ENCODE data around the gene GTF2H3.

Gene GTF2H3

GRCh38 chr12:123655420-123655819 is 21.8 kb downstream of the GTF2H3 start:
- no CpG with 5 or more reads among the region's 5 CpGs for WGBS (ENCODE audit: extremely low coverage, insufficient coverage, insufficient read length)

GRCh38 chr12:123656392-123656791 is 22.8 kb downstream of the GTF2H3 start:
- no peaks in the 10 kb centered on the region for H3K79me1 ChIP-seq (ENCODE audit: low read length)
- no peak overlapping the region for H3K4ac ChIP-seq (ENCODE audit: low read depth, low read length)
- no peak overlapping the region for H3K18ac ChIP-seq (ENCODE audit: low read length)
- H3K27me3 ChIP-seq (ENCODE audit: insufficient read depth, low read length): no peaks in the 10 kb centered on the region
- H3K9ac ChIP-seq (ENCODE audit: low read length): no peak overlapping the region
- no peak overlapping the region for H2AK5ac ChIP-seq (ENCODE audit: low read length)
- no peak overlapping the region for H3K4me3 ChIP-seq (ENCODE audit: low read depth, low read length)
- no peak overlapping the region for H3K14ac ChIP-seq (ENCODE audit: low read length)
- peaks cover 13 to 15% of the 10 kb centered on the region in 2 experiments for H3K36me3 ChIP-seq (ENCODE audit: control insufficient read depth in 1 of 2, insufficient read depth in 2 of 2, low read length in 2 of 2)
- no peak overlapping the region for H3K23ac ChIP-seq (ENCODE audit: low read length)
- WGBS (ENCODE audit: extremely low coverage, insufficient coverage, insufficient read length): no CpG with 5 or more reads among the region's 4 CpGs
- no peak overlapping the region for H4K8ac ChIP-seq (ENCODE audit: low read depth, low read length)
- H2BK120ac ChIP-seq (ENCODE audit: insufficient read depth, low read length, poor library complexity): no peak overlapping the region
- no peak overlapping the region for H2BK5ac ChIP-seq (ENCODE audit: low read depth, low read length, poor library complexity)
- no peak overlapping the region for H3K4me2 ChIP-seq (ENCODE audit: low read length)
- no peak overlapping the region for H4K91ac ChIP-seq (ENCODE audit: low read depth, low read length)
- DNase-seq: no peak
- no peaks in the 10 kb centered on the region for H3K9me3 ChIP-seq (ENCODE audit: insufficient read depth, low read depth, low read length)
- H3K27ac ChIP-seq (ENCODE audit: low read depth, low read length): no peak overlapping the region
- H2AFZ ChIP-seq (ENCODE audit: insufficient read depth, low read length, poor library complexity): no peak overlapping the region
- no peaks in the 10 kb centered on the region for H3K79me2 ChIP-seq (ENCODE audit: control insufficient read depth, insufficient read depth, low read length, poor library complexity)
- H2BK12ac ChIP-seq (ENCODE audit: low read length): no peak overlapping the region
- H3K4me1 ChIP-seq (ENCODE audit: control insufficient read depth in 1 of 2, insufficient read depth in 2 of 2, low read length in 2 of 2): no peaks in the 10 kb centered on the region
- H4K12ac ChIP-seq (ENCODE audit: low read depth, low read length): no peak overlapping the region

More at GRCh38 chr12:123655420-123655819, 21.8 kb downstream of the GTF2H3 start:
- H3K79me2 ChIP-seq (ENCODE audit: control insufficient read depth, insufficient read depth, low read length, poor library complexity): no peaks in the 10 kb centered on the region
- no peak overlapping the region for H4K91ac ChIP-seq (ENCODE audit: low read depth, low read length)
- no peak overlapping the region for H3K27ac ChIP-seq (ENCODE audit: low read depth, low read length)
- H2BK120ac ChIP-seq (ENCODE audit: insufficient read depth, low read length, poor library complexity): no peak overlapping the region
- no peak overlapping the region for H3K14ac ChIP-seq (ENCODE audit: low read length)
- H3K27me3 ChIP-seq (ENCODE audit: insufficient read depth, low read length): no peaks in the 10 kb centered on the region
- H3K9me3 ChIP-seq (ENCODE audit: insufficient read depth, low read depth, low read length): no peaks in the 10 kb centered on the region
- H3K79me1 ChIP-seq (ENCODE audit: low read length): no peaks in the 10 kb centered on the region
- peaks cover 17 to 18% of the 10 kb centered on the region in 2 experiments for H3K36me3 ChIP-seq (ENCODE audit: control insufficient read depth in 1 of 2, insufficient read depth in 2 of 2, low read length in 2 of 2)
- no peak overlapping the region for H3K18ac ChIP-seq (ENCODE audit: low read length)
- H4K8ac ChIP-seq (ENCODE audit: low read depth, low read length): no peak overlapping the region
- H2BK12ac ChIP-seq (ENCODE audit: low read length): no peak overlapping the region
- no peak overlapping the region for H4K12ac ChIP-seq (ENCODE audit: low read depth, low read length)
- no peaks in the 10 kb centered on the region for H3K4me1 ChIP-seq (ENCODE audit: control insufficient read depth in 1 of 2, insufficient read depth in 2 of 2, low read length in 2 of 2)
- no peak overlapping the region for H2AFZ ChIP-seq (ENCODE audit: insufficient read depth, low read length, poor library complexity)
- no peak overlapping the region for H3K4me3 ChIP-seq (ENCODE audit: low read depth, low read length)
- no peak overlapping the region for H3K23ac ChIP-seq (ENCODE audit: low read length)
- H2AK5ac ChIP-seq (ENCODE audit: low read length): no peak overlapping the region
- H3K9ac ChIP-seq (ENCODE audit: low read length): peak overlapping the region; percentile 68
- H3K4me2 ChIP-seq (ENCODE audit: low read length): no peak overlapping the region
- no peak overlapping the region for H2BK5ac ChIP-seq (ENCODE audit: low read depth, low read length, poor library complexity)
- no peak overlapping the region for H3K4ac ChIP-seq (ENCODE audit: low read depth, low read length)
- DNase-seq: no peak

DNA sequence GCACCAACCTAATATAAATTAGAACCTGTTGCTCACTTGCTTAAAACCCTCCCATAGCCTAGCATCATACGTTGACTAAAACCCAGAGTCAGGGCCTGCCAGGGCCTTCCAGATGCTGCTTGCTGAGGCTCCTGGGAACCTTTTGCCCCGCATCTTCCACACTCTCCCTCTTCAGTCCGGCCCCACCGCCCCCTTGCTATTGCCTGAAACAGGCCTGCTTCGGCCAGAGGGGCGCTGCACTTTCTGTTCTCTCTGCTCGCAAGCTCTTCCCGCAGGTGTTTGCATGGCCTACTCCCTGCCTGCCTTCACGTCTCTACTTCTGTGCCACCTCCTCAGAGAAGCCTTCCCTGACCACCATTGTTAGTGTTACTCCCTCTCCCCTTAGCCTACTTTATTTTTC is 23.6 kb downstream of the GTF2H3 start:
- no peak overlapping the region for H2AFZ ChIP-seq (ENCODE audit: insufficient read depth, low read length, poor library complexity)
- no peak overlapping the region for H3K14ac ChIP-seq (ENCODE audit: low read length)
- H4K91ac ChIP-seq (ENCODE audit: low read depth, low read length): no peak overlapping the region
- no peak overlapping the region for H3K4ac ChIP-seq (ENCODE audit: low read depth, low read length)
- H3K27ac ChIP-seq (ENCODE audit: low read depth, low read length): no peak overlapping the region
- H3K27me3 ChIP-seq (ENCODE audit: insufficient read depth, low read length): no peaks in the 10 kb centered on the region
- no peak overlapping the region for H2BK12ac ChIP-seq (ENCODE audit: low read length)
- no peaks in the 10 kb centered on the region for H3K4me1 ChIP-seq (ENCODE audit: control insufficient read depth in 1 of 2, insufficient read depth in 2 of 2, low read length in 2 of 2)
- DNase-seq: no peak
- no peak overlapping the region for H4K12ac ChIP-seq (ENCODE audit: low read depth, low read length)
- H3K18ac ChIP-seq (ENCODE audit: low read length): no peak overlapping the region
- H3K79me2 ChIP-seq (ENCODE audit: control insufficient read depth, insufficient read depth, low read length, poor library complexity): no peaks in the 10 kb centered on the region
- H3K36me3 ChIP-seq (ENCODE audit: control insufficient read depth in 1 of 2, insufficient read depth in 2 of 2, low read length in 2 of 2): peaks cover 13 to 15% of the 10 kb centered on the region in 2 experiments
- no peak overlapping the region for H2BK5ac ChIP-seq (ENCODE audit: low read depth, low read length, poor library complexity)
- H3K79me1 ChIP-seq (ENCODE audit: low read length): no peaks in the 10 kb centered on the region
- no peak overlapping the region for H4K8ac ChIP-seq (ENCODE audit: low read depth, low read length)
- H3K4me3 ChIP-seq (ENCODE audit: low read depth, low read length): no peak overlapping the region
- no peak overlapping the region for H3K4me2 ChIP-seq (ENCODE audit: low read length)
- H2AK5ac ChIP-seq (ENCODE audit: low read length): no peak overlapping the region
- H3K9me3 ChIP-seq (ENCODE audit: insufficient read depth, low read depth, low read length): no peaks in the 10 kb centered on the region
- no CpG with 5 or more reads among the region's 9 CpGs for WGBS (ENCODE audit: extremely low coverage, insufficient coverage, insufficient read length)
- H3K23ac ChIP-seq (ENCODE audit: low read length): no peak overlapping the region
- H3K9ac ChIP-seq (ENCODE audit: low read length): no peak overlapping the region
- H2BK120ac ChIP-seq (ENCODE audit: insufficient read depth, low read length, poor library complexity): no peak overlapping the region

- Histone ChIP-seq H3K36me3 (ENCODE audit: control insufficient read depth in 1 of 2, insufficient read depth in 2 of 2, low read length in 2 of 2) (peaks cover 10 to 12% of the 10 kb centered on the region in 2 experiments), H3K9ac (ENCODE audit: low read length) (no peak overlapping the region)
Measured at GRCh38 chr12:123659996-123660727, 26.5 kb downstream of the GTF2H3 start.

More at GRCh38 chr12:123659996-123660727, 26.5 kb downstream of the GTF2H3 start:
- Histone ChIP-seq H3K4me1 (ENCODE audit: control insufficient read depth in 1 of 2, insufficient read depth in 2 of 2, low read length in 2 of 2) (no peaks in the 10 kb centered on the region), H3K27me3 (ENCODE audit: insufficient read depth, low read length) (no peaks in the 10 kb centered on the region), H3K27ac (ENCODE audit: low read depth, low read length) (no peak overlapping the region), H3K9me3 (ENCODE audit: insufficient read depth, low read depth, low read length) (no peaks in the 10 kb centered on the region), H2BK120ac (ENCODE audit: insufficient read depth, low read length, poor library complexity) (no peak overlapping the region), H3K18ac (ENCODE audit: low read length) (no peak overlapping the region), H4K12ac (ENCODE audit: low read depth, low read length) (no peak overlapping the region), H3K4me2 (ENCODE audit: low read length) (no peak overlapping the region), H3K14ac (ENCODE audit: low read length) (no peak overlapping the region), H4K91ac (ENCODE audit: low read depth, low read length) (no peak overlapping the region), H3K79me1 (ENCODE audit: low read length) (no peaks in the 10 kb centered on the region), H3K23ac (ENCODE audit: low read length) (no peak overlapping the region), H2AFZ (ENCODE audit: insufficient read depth, low read length, poor library complexity) (no peak overlapping the region), H2BK5ac (ENCODE audit: low read depth, low read length, poor library complexity) (no peak overlapping the region), H2AK5ac (ENCODE audit: low read length) (no peak overlapping the region), H3K4me3 (ENCODE audit: low read depth, low read length) (no peak overlapping the region), H3K4ac (ENCODE audit: low read depth, low read length) (no peak overlapping the region), H3K79me2 (ENCODE audit: control insufficient read depth, insufficient read depth, low read length, poor library complexity) (no peaks in the 10 kb centered on the region), H2BK12ac (ENCODE audit: low read length) (no peak overlapping the region), H4K8ac (ENCODE audit: low read depth, low read length) (no peak overlapping the region)
- WGBS (ENCODE audit: extremely low coverage, insufficient coverage, insufficient read length): no CpG with 5 or more reads among the region's 5 CpGs
- peak; percentile 46 to 88 for DNase-seq
